GM21723 (cell line): ENCODE measurements around the gene MATCAP1.

Source experiments
- ATAC-seq: cut with Tn5 transposase; IDR thresholded peaks from one replicate; pipeline ENCODE4 v1.9.1; 2021; ENCODE audit warnings: mild to moderate bottlenecking, moderate library complexity; ENCODE audit not compliant: unreplicated experiment

Gene MATCAP1

GRCh38 chr16:67174706-67175231 is 9.0 kb downstream of the MATCAP1 start:
- no peak for ATAC-seq

DNA sequence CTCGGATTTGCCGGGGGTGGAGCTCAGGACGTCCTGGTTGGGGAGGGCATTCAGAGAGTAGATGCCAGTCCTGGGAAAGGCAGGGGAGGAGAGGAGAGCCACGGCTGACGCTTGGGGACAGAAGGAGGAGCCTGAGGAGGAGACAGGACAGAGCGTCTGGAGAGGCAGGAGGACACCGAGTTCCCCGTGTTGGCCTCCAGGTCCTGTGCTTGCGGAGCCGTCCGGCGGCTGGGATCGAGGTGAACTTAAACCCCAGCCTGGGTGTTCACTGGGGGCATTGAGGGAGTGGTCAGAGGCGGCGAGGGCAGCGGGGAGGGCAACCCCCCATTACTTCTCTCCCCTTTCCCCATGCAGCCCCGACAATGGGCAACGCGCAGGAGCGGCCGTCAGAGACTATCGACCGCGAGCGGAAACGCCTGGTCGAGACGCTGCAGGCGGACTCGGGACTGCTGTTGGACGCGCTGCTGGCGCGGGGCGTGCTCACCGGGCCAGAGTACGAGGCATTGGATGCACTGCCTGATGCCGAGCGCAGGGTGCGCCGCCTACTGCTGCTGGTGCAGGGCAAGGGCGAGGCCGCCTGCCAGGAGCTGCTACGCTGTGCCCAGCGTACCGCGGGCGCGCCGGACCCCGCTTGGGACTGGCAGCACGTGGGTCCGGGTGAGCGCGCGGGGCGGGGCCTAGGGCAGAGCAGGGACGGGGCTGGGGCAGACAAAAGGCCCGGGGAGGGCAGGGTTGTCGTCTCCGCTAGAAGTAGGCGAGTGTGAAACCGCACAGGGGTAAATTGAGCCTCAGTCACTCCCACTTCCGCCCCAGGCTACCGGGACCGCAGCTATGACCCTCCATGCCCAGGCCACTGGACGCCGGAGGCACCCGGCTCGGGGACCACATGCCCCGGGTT is 9.7 kb downstream of the MATCAP1 start:
- peak; percentile 32 for ATAC-seq

DNA sequence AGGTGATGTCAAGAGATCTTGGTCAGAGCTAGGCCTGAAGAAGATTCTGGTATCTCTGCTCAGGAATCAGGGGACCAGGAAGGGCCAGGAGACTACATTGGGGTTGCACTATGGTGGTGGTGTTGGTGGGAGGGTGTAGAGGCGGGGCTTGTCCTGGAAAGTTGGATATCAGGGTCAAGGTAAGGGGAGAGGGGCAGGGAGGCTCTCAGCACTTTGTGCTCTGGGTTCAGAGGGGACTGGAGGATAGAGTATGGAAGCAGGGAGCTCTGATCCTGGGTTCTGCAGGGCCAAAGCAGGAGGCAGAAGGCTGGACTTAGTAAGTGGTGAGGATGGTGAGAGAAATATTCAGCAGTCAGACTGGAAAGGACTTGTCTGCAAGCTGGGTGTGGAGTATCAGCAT is 10.4 kb downstream of the MATCAP1 start:
- no peak for ATAC-seq

- ATAC-seq = peak; percentile 6
Measured at GRCh38 chr16:67170949-67171649, 12.7 kb downstream of the MATCAP1 start.

- peak; percentile 53 for ATAC-seq
Measured at GRCh38 chr16:67170168-67170948, 13.4 kb downstream of the MATCAP1 start, which contains the start of gene NOL3. NOL3 (plus strand) TSS chr16:67170538.

GRCh38 chr16:67169642-67170167 is 14.1 kb downstream of the MATCAP1 start:
- peak; percentile 9 for ATAC-seq

DNA sequence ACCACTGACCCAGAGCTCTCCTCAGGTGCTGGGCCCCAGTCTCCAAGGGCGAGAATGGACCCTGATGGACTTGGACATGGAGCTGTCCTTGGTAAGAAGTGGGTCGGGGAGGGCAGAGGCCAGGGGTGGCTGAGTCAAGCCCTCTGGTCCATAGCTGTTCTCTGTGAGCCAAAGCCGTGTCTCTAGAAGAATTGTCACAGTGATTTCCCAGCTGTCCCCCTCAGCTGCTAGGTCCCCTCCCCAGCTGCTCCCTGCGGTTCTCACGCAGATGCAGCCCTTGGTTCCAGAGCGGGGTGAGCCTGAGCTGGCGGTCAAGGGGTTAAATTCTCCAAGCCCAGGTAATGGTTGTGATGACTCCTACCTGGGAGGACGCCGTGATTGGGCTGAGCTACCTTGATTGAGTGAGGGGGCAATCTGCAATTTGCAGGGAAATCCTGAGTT is 14.7 kb downstream of the MATCAP1 start:
- ATAC-seq = no peak

GRCh38 chr16:67167588-67167987 is 16.2 kb downstream of the MATCAP1 start:
- ATAC-seq = no peak

- ATAC-seq = no peak
Measured at GRCh38 chr16:67166598-67167168, 17.1 kb downstream of the MATCAP1 start.

DNA sequence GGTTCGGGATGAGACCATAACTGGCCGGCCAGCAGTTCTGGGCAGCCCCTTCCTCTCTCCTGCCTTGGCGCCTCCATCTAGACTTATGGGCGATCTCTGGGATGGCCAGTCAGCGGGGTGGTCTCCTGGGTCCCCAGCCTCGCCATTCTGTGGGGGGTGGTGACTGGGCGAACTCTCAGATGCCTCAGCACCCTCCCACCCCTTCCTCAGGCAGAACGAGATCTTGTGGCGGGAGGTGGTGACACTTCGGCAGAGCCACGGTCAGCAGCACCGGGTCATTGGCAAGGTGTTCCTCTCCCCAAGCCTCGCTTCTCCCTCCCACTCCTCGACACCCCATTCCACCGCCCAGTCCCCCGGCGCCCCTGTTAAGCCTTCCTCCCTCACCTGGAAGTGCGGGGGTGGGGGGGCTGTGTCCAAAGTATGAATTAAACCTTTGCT is 17.6 kb downstream of the MATCAP1 start:
- ATAC-seq = no peak

DNA sequence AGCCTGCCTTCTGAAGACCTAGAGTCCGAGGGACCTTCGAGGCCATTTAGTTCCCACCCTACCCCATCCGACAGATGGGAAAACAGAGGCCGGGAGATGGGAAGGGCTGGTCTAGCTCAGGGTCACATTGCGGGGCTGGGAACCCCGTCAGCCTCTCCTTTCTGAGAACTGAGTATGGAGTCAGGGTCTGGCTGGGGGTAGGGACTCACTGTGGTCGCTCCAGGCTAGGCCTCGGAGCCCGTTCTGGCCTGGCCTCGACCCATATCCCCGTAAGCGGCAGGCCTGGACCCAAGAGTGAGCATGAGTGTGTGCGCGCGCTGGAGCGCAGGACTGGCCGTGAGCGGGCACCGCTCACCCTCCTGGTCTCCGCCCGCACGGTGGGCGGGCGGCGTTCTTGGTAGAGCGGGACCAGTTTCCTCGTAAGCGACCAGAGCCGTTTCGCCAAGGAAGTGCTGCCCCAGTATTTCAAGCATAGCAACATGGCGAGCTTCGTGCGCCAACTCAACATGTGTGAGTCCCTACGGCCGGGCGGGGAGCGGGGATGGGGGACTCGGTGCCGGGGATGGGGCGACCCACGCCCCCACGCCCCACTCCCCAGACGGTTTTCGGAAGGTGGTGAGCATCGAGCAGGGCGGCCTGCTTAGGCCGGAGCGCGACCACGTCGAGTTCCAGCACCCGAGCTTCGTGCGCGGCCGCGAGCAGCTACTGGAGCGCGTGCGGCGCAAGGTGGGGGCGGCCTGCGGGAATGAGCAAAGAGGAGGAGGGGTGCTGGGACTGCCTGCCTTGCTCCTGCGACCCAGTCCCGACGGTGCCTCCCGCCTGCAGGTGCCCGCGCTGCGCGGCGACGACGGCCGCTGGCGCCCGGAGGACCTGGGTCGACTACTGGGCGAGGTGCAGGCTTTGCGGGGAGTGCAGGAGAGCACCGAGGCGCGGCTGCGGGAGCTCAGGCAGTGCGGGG is 18.4 kb downstream of the MATCAP1 start:
- no peak for ATAC-seq

DNA sequence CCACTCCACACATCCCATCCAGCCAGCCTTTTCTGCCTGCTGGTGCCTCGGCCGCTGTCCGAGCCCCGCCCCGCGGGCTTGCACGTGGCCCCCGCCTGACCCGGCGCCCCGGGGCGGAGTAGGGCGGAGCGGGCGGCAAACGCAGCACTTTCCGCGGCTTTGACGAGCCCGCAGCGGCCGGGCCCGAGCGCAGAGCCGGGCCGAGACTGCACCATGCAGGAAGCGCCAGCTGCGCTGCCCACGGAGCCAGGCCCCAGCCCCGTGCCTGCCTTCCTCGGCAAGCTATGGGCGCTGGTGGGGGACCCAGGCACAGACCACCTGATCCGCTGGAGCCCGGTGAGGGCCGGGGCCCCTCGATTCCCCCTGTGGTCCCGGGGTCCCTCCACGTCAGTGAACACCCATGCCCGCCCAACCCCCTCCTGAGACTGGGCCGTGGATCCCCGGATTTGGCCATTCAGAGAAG is 19.1 kb downstream of the MATCAP1 start, which contains the start of gene HSF4:
Gene HSF4, plus strand, starts transcription at position 147 of the 463 bp plus-strand sequence. Its CDS starts 67 bp downstream, at position 214.
- no peak for ATAC-seq

DNA sequence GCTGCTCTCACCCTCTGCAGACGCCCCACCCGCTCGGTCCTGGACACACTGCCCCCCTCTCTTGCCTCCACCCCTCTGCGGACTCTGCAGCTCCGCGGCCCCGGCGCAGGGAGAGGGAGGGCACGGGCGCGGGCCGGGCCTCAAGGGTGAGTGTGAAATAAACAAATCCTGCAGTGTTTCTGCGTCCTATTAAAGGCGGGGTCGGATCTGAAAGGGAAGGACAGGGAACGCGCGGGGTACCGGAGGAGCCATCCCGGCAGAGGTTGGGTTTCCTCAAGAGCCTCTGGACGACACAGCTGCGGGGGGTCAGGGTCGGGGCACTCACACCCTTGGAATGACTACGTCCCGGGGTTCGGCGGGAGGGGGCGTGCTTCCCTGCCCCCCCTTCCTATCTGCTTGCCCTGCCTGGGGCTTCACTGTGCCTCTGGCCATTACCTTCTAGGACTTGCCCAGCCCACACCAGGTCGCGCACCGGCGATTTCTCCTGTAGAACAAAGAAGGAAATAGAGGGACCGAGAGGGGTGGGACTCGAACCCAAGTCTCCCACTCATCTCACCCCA is 19.7 kb downstream of the MATCAP1 start:
- ATAC-seq = no peak

DNA sequence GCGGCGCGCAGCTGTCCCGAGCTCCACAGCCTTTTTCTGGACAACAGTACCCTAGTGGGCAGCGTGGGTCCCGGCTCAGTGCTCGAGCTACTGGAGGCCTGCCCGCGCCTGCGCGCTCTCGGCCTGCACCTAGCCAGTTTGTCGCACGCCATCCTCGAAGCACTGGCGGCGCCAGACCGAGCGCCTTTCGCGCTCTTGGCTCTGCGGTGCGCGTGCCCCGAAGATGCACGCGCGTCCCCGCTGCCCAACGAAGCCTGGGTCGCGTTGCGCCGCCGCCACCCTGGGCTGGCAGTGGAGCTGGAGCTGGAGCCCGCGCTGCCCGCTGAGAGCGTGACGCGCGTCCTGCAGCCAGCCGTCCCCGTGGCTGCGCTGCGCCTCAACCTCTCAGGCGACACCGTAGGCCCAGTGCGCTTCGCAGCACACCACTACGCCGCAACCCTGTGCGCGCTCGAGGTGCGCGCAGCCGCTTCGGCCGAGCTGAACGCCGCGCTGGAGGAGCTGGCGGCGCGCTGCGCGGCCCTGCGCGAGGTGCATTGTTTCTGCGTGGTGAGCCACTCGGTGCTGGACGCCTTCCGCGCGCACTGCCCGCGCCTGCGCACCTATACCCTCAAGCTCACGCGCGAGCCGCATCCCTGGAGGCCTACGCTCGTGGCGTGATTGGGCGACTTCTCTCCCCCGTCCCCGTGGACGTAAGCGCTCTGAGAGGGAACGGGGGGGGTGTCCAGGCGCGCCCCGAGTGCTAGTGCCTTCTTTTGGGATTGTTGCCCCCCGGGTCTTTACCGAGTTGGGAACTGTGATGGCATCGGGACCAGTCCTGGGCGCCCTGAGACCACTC is 20.4 kb downstream of the MATCAP1 start:
- ATAC-seq = no peak

DNA sequence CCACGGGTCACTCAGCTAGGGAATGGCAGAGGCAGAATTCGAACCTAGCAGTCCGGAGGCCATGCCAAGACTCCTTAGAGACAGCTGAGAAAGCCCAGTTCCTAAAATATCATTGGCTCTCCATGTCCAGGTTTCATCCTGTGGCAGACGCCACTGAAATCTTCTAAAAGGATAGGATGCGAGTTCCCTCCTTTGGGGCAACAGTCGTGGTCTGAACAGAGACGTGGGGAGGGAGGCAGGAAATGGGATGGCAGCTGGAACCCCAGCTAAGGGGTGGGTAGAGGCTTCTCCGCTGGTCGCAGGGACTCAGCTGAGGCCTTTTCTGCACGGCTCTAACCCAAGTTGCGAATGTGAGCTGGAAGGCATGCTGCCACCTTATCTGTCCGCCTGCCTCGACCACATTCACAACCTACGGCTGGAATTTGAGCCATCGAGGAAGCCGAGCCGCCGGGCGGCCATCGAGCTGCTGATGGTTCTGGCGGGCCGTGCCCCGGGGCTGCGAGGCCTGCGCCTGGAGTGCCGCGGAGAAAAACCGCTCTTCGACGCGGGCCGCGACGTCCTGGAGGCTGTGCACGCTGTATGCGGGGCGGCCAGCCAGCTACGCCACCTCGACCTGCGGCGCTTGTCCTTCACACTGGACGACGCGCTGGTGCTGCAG is 21.1 kb downstream of the MATCAP1 start:
- no peak for ATAC-seq

- ATAC-seq = no peak
Measured at GRCh38 chr16:67161595-67162058, 22.1 kb downstream of the MATCAP1 start.
